GM12878 (cell line): Measurements from ENCODE around the gene UBE2J2. TPM values are rescaled to one million over a fixed set of nuclear protein-coding genes. Genes with fewer than 3 reads are reported as not detected.

Experiments
- ATAC-seq: fragments of 200-7000 bp; cut with Tn5 transposase; 3 replicates; pipeline ENCODE4 v1.9.1; 2020; ENCODE audit warnings: mild to moderate bottlenecking, moderate library complexity
- BruUV-seq: library from RNA; stranded (reverse); fragments of 400-500 nt; replicated peaks from 2 replicates; lab custom pipeline; 2021; lab: Mats Ljungman, UMichigan
- CTCF ChIA-PET: fragments of 300-600 bp; sonication (Branson Sonifier 250); formaldehyde crosslinking; extraction: SDS; loops from one replicate; lab custom pipeline; 2021; ENCODE audit warnings: inconsistent platforms; lab: Yijun Ruan, JAX
- POLR2A ChIA-PET: fragments of 350-600 bp; formaldehyde crosslinking; extraction: SDS; loops from one replicate; lab custom pipeline; 2021; ENCODE audit warnings: inconsistent platforms; lab: Charles Lee
- RAD21 ChIA-PET: fragments of 300-600 bp; sonication (Branson Sonifier 250); formaldehyde crosslinking; loops from one replicate; lab custom pipeline; 2023; ENCODE audit warnings: antibody characterized with exemption; ENCODE audit not compliant: unreplicated experiment; lab: Charles Lee
- SMC1A ChIA-PET: fragments of 300-600 bp; sonication (Branson Sonifier 250); formaldehyde crosslinking; loops from one replicate; lab custom pipeline; 2023; ENCODE audit not compliant: unreplicated experiment, uncharacterized antibody; lab: Charles Lee
- DNase-seq: peaks from one replicate; pipeline ENCODE4 v3.0.0-alpha.2; 2011; ENCODE audit warnings: low read depth, low spot score
- FAIRE-seq: peaks from 3 replicates; lab custom pipeline; 2011; peaks lifted over from hg19 to GRCh38; lab: Jason Lieb, UNC
- H2AFZ ChIP-seq: 2 replicates; pipeline ENCODE4 v1.6.0; 2011; ENCODE audit warnings: low read depth, low read length, control low read depth; ENCODE audit not compliant: control insufficient read depth
- H3K27ac ChIP-seq: 2 replicates; pipeline ENCODE4 v1.5.1; 2011; ENCODE audit warnings: control low read depth; ENCODE audit not compliant: control insufficient read depth, insufficient read depth
- H3K27me3 ChIP-seq, 2 experiments: replicated peaks in 1 of 2; 2 replicates each; pipeline versions ENCODE4 v1.6.0 to v1.6.1; 2011; ENCODE audit warnings: low read length in 1 of 2; ENCODE audit not compliant: control insufficient read depth in 2 of 2, insufficient read depth in 2 of 2
- H3K36me3 ChIP-seq, 2 experiments: 2 replicates each; pipeline ENCODE4 v1.5.1; 2011; ENCODE audit warnings: low read length in 1 of 2; ENCODE audit not compliant: control insufficient read depth in 2 of 2, insufficient read depth in 2 of 2
- H3K4me1 ChIP-seq: 2 replicates; pipeline ENCODE4 v1.6.1; 2011; ENCODE audit warnings: mild to moderate bottlenecking, low read length, moderate library complexity, mixed read lengths; ENCODE audit not compliant: control insufficient read depth, insufficient read depth
- H3K4me2 ChIP-seq: 2 replicates; pipeline ENCODE4 v1.6.0; 2011; ENCODE audit warnings: control low read depth; ENCODE audit not compliant: control insufficient read depth, insufficient read depth
- H3K4me3 ChIP-seq: fragments of 200-600 bp; sonication (generic); 2 replicates; pipeline ENCODE4 v1.5.1; 2016
- H3K79me2 ChIP-seq: 2 replicates; pipeline ENCODE4 v1.6.0; 2011; ENCODE audit warnings: low read length; ENCODE audit not compliant: control insufficient read depth, insufficient read depth
- H3K9ac ChIP-seq: 2 replicates; pipeline ENCODE4 v1.8.0; 2011; ENCODE audit warnings: low read length, control low read depth, mixed read lengths; ENCODE audit not compliant: control insufficient read depth, insufficient read depth
- H3K9me3 ChIP-seq: replicated peaks from 3 replicates; pipeline ENCODE4 v1.5.1; 2011; ENCODE audit warnings: mild to moderate bottlenecking, low read length; ENCODE audit not compliant: control insufficient read depth, insufficient read depth
- H4K20me1 ChIP-seq: 2 replicates; pipeline ENCODE4 v1.6.0; 2011; ENCODE audit not compliant: control insufficient read depth, insufficient read depth
- BCL11A ChIP-seq: IDR thresholded peaks from 2 replicates; pipeline ENCODE4 v1.6.1; 2011; ENCODE audit warnings: low read depth, low read length
- BHLHE40 ChIP-seq, 2 experiments: fragments of 450-650 bp in 1 of 2; IDR thresholded peaks; 2 replicates each; pipeline ENCODE4 v1.6.1; 2011 to 2017; ENCODE audit warnings: low read depth in 2 of 2, borderline replicate concordance in 1 of 2, improper control_type of control experiment in 1 of 2, low read length in 1 of 2, mild to moderate bottlenecking in 1 of 2
- USF1 ChIP-seq: IDR thresholded peaks from 2 replicates; pipeline ENCODE4 v1.6.1; 2011; ENCODE audit warnings: borderline replicate concordance, low read depth, mild to moderate bottlenecking, moderate library complexity, mixed read lengths, low read length; ENCODE audit not compliant: insufficient read depth; ENCODE audit errors: extremely low read length
- WGBS: methylation state at CpG from one replicate; pipeline ENCODE4 v1.1.6; 2016; ENCODE audit warnings: low lambda C conversion rate; ENCODE audit not compliant: insufficient replicate concordance, insufficient coverage; ENCODE audit errors: missing lambda C conversion rate; 5-methylcytosine and 5-hydroxymethylcytosine counted together
- in situ Hi-C: fragments of 300-500 bp; cut with MboI; formaldehyde crosslinking; loops from 9 replicates; pipeline ENCODE4 v1.14.3; 2018; ENCODE audit warnings: mixed read lengths
- intact Hi-C: fragments of 100-400 bp; cut with micrococcal nuclease; formaldehyde crosslinking; loops from one replicate; pipeline ENCODE4 v1.14.2; 2022; ENCODE audit not compliant: unreplicated experiment
- polyA plus RNA-seq, 11 experiments: library from polyadenylated mRNA; depleted of rRNA in 4 of 11; unstranded in 6 of 11; stranded (reverse) in 5 of 11; fragments of >200 nt; fragmentation: Nextera tagmentation in 4 of 11; fragmentation: Illumina TruSeq in 1 of 11; extraction: Ambion mirVana in 4 of 11; extraction: Trizol in 1 of 11; gene quantifications; 1 replicate in 1 of 11; 2 replicates in 10 of 11; pipeline versions ENCODE4 v1.2.1 to v1.2.3, GENCODE V29; 2011 to 2016; ENCODE audit warnings: inconsistent platforms in 2 of 11, missing spikeins in 2 of 11, low read depth in 1 of 11
- total RNA-seq, 4 experiments: library from RNA; depleted of rRNA in 3 of 4; stranded (reverse); fragments of >200 nt in 3 of 4; fragmentation: Illumina TruSeq in 1 of 4; extraction: Trizol in 1 of 4; gene quantifications; 2 replicates each; pipeline versions ENCODE4 v1.2.1 to v1.2.3, GENCODE V29; 2013 to 2021

Gene UBE2J2
- total and polyA plus RNA-seq, 10 of the 15 experiments (the other 5 are each of a cell fraction or from before 2014, with no cell fraction given): 0.72 to 70.5 (median 49.2) TPM

GRCh38 chr1:1304331-1305299, 31.0 kb upstream of the UBE2J2 start:
- TF ChIP-seq BCL11A (no peak), USF1 (peak; percentile 56), BHLHE40 (IDR thresholded peaks at IDR 0.05; ENCODE audit: borderline replicate concordance in 1 of 2, low read depth in 2 of 2, low read length in 1 of 2) (peak in 1 of 2 experiments; percentile 72; a peak in 2 of 4 replicates)
- POLR2A ChIA-PET: interaction anchor here (0.9 kb wide), 1 partner anchor 320 kb away, joined by 3 read pairs; no protein-coding TSS in a partner anchor
- no peaks in the 10 kb centered on the region for H4K20me1 ChIP-seq
- WGBS: 50% methylated on average over 28 of the region's 29 CpGs
- H3K27ac ChIP-seq: peak overlapping the region; percentile 82; the same call in 1 of the 2 replicates
- FAIRE-seq (no peak), DNase-seq (no peak), ATAC-seq (no peak)
- H3K4me3 ChIP-seq: peak overlapping the region; percentile 84; the same call in 1 of the 2 replicates
- no peaks in the 10 kb centered on the region for H3K36me3 ChIP-seq
- RAD21 ChIA-PET: interaction anchor here (0.8 to 1.2 kb wide), 8 partner anchors 13 to 273 kb away, joined by 3 to 5 read pairs (median 4); partner anchors contain the start of gene AURKAIP1
- H3K27me3 ChIP-seq: no peaks in the 10 kb centered on the region
- SMC1A ChIA-PET: interaction anchor here (0.7 to 1.2 kb wide), 3 partner anchors 13 to 136 kb away, joined by 3 to 5 read pairs (median 3); no protein-coding TSS in a partner anchor
- H2AFZ ChIP-seq: peak overlapping the region; percentile 83
- H3K79me2 ChIP-seq: peaks cover 25% of the 10 kb centered on the region
- in situ Hi-C loops: no loop called here
- no TSS peak for BruUV-seq
- peak overlapping the region; percentile 99 for H3K4me2 ChIP-seq
- H3K9me3 ChIP-seq: no peaks in the 10 kb centered on the region
- H3K9ac ChIP-seq: peak overlapping the region; percentile 73; the same call in 1 of the 2 replicates
- intact Hi-C loops: loop anchor here (5.0 kb wide), 1 partner anchor 187 kb away; the partner anchor contains the start of gene C1orf159
- peaks cover 27% of the 10 kb centered on the region for H3K4me1 ChIP-seq
- CTCF ChIA-PET: interaction anchor here (0.7 to 1.5 kb wide), 7 partner anchors 20 to 212 kb away, joined by 3 to 8 read pairs (median 3); no protein-coding TSS in a partner anchor
